Endothelial cell of umbilical vein (primary cell): ENCODE data around the gene EEF2K.

Experiments
- CTCF ChIP-seq, 2 donors: IDR thresholded peaks; 1 replicate in 1 of 2; 2 replicates in 1 of 2; pipeline ENCODE4 v1.5.1; 2011; ENCODE audit warnings: low read length in 2 of 2, mild to moderate bottlenecking in 2 of 2, moderate library complexity in 2 of 2, control low read depth in 1 of 2, inconsistent platforms in 1 of 2, low read depth in 1 of 2; ENCODE audit not compliant: insufficient read depth in 1 of 2; ENCODE audit errors: extremely low read depth in 1 of 2
- EZH2 ChIP-seq: IDR thresholded peaks from 2 replicates; pipeline ENCODE4 v1.6.1; 2012; ENCODE audit warnings: borderline replicate concordance, low read depth, mild to moderate bottlenecking, moderate library complexity, low read length, inconsistent platforms; ENCODE audit not compliant: severe bottlenecking
- POLR2A ChIP-seq: IDR thresholded peaks from 2 replicates; pipeline ENCODE4 v1.6.1; 2012; ENCODE audit warnings: low read depth, mild to moderate bottlenecking, control low read depth, low read length
- POLR2AphosphoS5 ChIP-seq: IDR thresholded peaks from 2 replicates; pipeline ENCODE4 v1.6.1; 2012; ENCODE audit warnings: low read depth, mild to moderate bottlenecking, control low read depth, low read length, moderate library complexity; ENCODE audit not compliant: insufficient read depth

GRCh38 chr16:22337849-22338635 lies 132.0 kb downstream of the EEF2K start:
- TF ChIP-seq CTCF (IDR thresholded peaks at IDR 0.05; ENCODE audit: extremely low read depth in 1 of 2, insufficient read depth in 1 of 2, low read depth in 1 of 2, low read length in 2 of 2) (no peak), POLR2A (no peak), POLR2AphosphoS5 (no peak), EZH2 (no peak)
